Central memory CD4-positive, alpha-beta T cell (primary cell): ENCODE measurements around the gene WAS.
"Not testable (repeated sequence)": the region's sequence is repeated elsewhere in the genome, so short reads cannot be mapped to it uniquely, and the experiment has no call there.

Experiments
- DNase-seq: peaks from one replicate; pipeline ENCODE4 v3.0.0; 2022

WAS gene

GRCh38 chrX:48688531-48689150, 5.0 kb downstream of the WAS start:
- DNase-seq = no peak

GRCh38 chrX:48689208-48689920, 5.8 kb downstream of the WAS start:
- DNase-seq = no peak

DNA sequence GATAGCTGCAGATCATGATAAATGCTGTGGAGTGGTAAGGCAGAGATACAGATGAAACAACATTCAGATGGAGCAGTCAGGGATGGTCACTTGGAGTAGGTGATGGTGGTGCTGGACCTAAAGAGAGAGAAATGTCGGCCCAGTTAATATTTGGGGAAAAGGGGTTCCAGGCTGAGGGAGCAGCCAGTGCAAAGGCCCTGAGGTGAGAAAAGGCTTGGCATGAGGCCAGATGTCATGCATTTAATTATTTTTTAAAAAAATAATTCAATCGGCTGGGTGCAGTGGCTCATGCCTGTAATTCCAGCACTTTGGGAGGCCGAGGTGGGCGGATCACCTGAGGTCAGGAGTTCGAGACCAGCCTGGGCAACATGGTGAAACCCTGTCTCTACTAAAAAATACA, 8.1 kb downstream of the WAS start:
- not testable (repeated sequence) for DNase-seq

DNA sequence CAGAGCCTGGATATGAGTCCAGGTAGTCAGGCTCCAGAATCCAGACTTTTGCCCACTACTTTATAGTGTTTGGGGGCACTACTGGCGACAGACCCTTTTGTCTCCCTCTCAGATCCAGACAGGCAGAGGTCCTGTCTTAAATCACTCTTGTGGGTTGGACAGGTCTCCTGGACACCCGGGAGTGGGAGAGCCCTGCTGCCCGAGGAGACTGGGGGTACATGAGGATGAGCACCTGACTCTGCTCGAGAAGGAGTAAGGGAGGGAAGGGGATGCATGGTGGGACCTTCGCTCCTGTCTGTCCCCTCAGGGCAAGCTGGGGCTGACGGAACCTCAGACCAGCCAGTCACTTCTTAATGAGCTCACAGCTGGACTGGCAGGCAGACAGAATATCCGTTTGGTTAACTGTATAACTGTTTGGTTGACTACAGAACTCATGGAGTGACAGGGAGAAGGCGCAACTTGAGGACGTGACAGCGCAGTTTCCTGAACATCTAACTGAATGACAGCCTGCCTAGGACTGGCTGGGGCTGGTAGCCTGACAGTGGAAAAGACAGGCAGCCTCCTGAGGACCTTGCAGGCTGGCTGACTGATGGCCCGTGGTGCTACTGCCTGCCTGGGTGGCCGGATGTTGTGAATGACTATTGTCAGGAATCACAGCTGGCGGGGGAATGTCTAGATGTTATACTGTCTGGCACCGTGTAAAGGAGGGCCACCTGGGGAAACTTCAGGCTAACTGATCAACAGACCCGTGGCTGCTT, 11.4 kb downstream of the WAS start:
- no peak for DNase-seq

GRCh38 chrX:48695534-48695896, 11.9 kb downstream of the WAS start:
- DNase-seq = no peak

GRCh38 chrX:48695925-48696300, 12.3 kb downstream of the WAS start:
- DNase-seq = no peak

DNA sequence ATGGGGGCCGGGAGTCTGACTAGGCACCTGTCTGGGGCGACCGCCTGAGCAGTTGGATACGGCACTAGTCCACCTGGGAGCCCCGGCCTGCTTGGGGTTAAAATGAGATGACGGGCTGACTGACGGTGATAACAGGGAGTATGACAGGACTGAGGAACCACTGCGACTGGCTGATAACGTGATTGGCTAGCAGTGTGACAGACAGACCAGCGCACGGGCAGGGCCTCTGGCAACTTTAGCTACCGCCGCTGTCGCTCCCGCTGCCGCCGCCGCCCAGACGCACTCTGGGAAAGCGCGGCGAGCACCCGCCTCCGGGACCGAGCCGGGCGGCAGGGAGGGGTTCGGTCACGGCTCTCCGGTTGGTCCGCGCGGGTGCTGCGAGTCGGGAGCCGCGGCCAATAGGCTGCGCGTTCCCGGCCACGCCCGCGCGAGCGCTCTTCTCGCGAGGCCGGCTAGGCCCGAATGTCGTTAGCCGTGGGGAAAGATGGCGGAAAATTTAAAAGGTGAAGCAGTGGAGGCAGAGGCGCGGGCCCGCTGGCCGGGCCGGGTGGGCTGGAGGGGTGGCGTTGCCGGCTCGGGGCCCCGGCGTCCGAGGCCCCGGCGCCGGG, 12.8 kb downstream of the WAS start, which contains the start of gene SUV39H1:
Gene SUV39H1 (plus strand): TSS at position 434 of the 608 bp plus-strand sequence. CDS start 51 bp downstream, at position 485.
- peak; percentile 90 for DNase-seq

DNA sequence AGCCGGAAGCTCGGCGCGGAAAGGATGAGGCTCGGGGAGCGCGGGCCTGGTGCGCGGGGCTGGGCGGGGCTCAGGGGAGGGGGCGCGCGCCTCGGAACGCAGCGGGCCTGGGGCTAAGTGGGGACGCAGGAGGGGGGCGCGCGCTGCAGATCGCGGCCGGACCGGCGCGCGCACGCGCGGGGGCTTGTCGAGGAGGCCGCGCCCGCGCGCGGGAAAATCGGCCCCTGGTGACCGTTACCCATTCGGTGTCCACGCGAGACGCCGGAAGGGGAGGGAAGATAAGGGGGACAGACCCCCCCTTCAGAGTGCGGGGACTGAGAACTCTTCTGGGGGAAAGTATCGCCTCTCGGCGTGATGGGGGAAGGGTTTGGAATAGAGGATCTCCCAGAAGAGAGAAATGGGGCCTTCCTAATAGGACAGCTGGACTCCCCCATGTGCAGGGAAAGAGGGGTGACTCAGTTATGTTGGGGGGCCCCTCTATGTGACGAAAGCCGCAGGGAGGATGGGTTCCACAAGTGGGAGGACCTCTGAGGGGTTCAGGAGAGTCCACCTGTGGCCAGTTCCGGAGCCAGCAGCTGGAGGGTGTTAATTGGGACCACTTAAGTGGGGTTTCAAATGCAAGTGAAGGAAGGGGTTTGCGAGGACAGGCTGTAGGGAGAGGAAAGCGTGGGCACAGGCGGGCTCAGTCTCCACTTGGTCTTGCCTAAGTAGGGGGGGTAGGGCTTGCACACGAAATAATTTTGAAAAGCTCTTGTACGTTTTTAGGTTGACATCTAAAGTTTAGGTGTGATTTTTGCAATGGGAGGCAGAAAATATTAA, 13.5 kb downstream of the WAS start:
- DNase-seq = no peak

- DNase-seq = no peak
Observed at GRCh38 chrX:48698306-48698705, 14.7 kb downstream of the WAS start.

- no peak for DNase-seq
Observed at GRCh38 chrX:48700246-48700645, 16.6 kb downstream of the WAS start.

DNA sequence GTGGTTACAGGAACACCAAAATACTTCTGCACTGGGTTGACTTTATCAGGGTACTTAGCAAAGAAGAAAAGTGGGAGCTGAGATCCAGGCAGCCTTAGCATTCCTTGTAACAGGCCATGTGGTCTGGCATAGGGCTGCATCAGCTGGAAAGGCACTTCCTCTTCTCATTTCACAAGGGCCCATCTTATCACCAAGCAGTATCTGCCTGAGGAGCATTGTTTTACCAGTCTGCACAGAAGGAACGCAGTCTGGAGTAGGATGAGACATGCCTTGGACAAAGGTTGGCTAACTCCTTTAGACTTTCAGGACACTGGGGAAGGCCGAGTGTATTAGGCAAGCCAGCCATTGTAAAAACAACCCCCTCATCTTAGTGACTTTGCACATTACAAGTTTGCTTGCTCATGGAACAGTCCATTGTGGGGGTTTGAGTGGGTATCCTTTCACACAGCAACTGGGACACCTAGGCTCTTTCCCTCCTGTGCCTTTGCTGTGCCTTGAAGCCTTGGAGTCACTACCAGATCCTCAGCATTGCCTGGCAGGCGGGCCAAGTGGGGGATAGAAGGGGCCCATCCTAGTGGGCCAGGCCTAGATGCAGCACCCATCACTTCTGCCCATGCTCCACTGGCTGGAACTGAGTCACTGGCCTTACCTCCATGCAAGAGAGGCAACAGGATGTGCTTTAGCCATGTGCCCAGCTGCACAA, 17.5 kb downstream of the WAS start:
- DNase-seq = no peak

DNA sequence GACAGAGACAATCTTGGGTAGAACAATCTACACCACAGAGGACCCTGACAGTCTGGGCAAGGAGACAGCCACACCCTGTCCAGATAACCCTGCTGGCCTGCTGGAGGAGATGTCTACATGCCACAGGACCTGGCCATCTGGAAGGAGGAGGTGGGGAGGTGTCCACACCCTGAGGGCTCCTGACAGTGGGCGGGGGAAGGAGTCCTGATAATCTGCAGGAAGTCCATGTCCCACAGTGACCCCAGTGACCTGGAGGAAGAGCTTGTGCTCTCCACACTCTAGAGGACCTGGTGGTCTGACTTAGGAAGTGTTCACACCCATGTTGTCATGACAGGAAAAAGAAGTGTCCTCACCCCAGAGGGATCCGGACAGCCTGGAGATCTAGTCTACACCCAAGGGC, 18.4 kb downstream of the WAS start:
- DNase-seq = no peak

GRCh38 chrX:48702716-48703115, 19.1 kb downstream of the WAS start:
- no peak for DNase-seq

DNA sequence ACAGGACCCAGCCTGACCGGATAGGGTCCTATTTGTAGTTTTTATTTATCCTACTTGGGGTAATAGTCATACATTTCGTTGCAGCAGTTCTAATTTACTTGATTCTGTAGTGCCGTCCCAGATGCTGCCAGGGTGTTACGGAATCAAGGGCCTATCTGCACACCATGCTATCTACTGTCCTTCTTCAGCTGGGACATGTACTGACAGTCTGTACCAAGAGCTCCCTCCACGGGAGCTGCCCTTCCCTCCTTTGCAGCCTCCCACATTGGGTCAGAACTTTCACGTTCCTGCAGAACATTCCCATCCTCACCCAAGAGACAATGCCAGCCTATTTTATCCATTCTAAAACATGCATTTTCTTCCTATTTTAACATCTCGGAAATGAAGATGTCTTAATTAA, 19.6 kb downstream of the WAS start:
- DNase-seq = no peak

DNA sequence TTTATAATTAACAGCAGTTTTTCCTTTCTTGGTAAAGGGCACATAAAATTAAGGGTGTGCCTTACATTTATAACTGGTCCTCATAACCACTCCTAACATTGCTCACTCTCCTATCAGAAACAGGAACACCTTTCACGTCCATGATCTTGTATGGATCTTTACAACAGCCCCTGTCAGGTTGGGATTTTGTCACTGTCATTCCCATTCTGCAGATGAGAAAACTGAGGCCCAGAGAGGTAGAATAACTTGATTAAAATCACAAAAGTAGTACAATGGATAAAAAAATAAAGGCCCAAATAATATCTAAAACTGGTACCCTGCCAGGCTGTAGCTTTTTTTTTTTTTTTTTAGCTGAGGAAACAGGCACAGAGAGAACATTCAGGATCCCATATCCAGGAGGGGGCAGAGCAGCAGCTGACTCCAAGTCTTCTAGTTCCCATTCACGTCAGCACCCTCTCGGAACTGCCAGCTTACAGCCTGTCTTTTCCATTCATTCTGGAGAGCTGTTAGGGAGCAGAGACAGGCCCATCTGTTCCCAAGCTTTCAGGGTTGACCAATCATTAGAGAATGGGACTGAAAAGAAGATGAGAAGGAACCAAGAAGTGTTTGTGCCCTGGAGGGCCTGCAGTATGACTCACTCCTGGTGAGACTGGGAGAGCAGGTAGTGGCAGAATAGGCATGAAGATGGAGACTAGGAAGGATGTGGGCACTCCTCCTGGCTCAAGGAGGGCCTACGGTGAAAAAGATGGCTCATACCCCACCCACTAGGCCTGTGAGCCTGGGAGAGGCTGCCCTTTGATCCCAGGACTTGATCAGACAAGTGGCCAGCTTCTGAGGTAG, 20.3 kb downstream of the WAS start:
- no peak for DNase-seq

GRCh38 chrX:48705871-48706270, 22.3 kb downstream of the WAS start:
- DNase-seq = no peak

GRCh38 chrX:48709522-48710112, 26.0 kb downstream of the WAS start:
- DNase-seq = no peak

GRCh38 chrX:48711162-48711928, 27.7 kb downstream of the WAS start:
- no peak for DNase-seq

- DNase-seq = no peak
Observed at GRCh38 chrX:48711929-48712505, 28.4 kb downstream of the WAS start.
